ENCODE measurements around the gene RUBCN. TPM values are rescaled to one million over a fixed set of nuclear protein-coding genes. Genes with fewer than 3 reads are reported as not detected.
A peak's percentile ranks its signal among the peaks of the same experiment; 100 is the strongest.

RUBCN gene
- total and polyA plus RNA-seq, 2 of the 13 experiments (the other 11 are each of a cell fraction or from before 2014, with no cell fraction given), result 5.2 to 8.1 TPM

DNA sequence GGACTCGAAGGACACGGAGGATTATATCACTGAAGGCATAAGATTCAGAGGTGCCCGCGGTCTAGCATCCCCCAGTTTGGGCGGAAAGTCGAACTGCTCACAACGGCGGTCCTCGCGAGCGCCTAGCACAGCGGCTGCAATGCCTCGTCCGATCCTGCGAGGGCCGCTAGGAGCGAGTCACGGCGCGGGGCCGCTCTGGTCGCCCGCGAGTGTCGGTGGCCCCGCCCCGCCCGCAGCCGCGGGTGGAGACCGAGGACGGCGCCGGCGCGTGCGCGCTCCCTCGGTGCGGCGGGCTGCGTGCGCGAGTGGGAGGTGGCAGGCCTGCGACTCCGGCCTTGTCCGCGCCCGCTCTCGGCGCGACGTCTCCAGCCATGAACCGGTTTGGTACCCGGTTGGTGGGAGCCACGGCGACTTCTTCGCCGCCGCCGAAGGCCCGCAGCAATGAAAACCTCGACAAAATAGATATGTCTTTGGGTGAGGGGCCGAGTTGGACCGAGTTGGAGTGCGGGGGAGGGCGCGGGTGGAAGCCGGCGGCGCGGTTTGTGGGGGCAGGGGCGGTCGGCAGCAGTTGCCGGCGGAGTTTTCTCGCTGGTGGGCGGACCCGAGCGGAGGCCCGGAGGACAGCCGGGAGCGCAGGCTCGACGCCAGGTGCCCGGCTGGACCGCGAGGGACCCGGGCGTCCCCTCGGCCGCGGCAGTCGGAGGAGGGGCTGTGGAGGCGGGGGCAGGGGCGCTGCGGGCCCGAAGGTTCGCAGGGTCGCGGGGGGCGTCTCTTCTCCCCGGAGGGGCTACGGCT is 13.1 kb upstream of the RUBCN start, which contains the start of gene FYTTD1:
Gene FYTTD1, plus strand, starts transcription at position 283 of the 795 bp plus-strand sequence. Its CDS starts 89 bp downstream, at position 372.
- ATAC-seq, result peak; percentile 91
- H3K36me3 ChIP-seq (replicated peaks in 1 of 2; ENCODE audit: control insufficient read depth in 1 of 2, insufficient read depth in 2 of 2, low read length in 2 of 2), result no peaks in the 10 kb centered on the region
- H3K4me3 ChIP-seq (replicated peaks in 1 of 3; ENCODE audit: insufficient read depth in 1 of 3, low read depth in 2 of 3, low read length in 3 of 3), result peak within 1 kb of the TSS; percentile 75 to 86 (median 77)
- H4K20me1 ChIP-seq (ENCODE audit: insufficient read depth, low read length), result peaks cover 7% of the 10 kb centered on the region; the same call in 1 of the 2 replicates
- intact Hi-C loops (cut with micrococcal nuclease; ENCODE audit: unreplicated experiment), result loop anchor here (2.0 to 5.0 kb wide), 2 partner anchors 43 to 53 kb away; partner anchors contain the start of gene LRCH3
- peaks cover 37% of the 10 kb centered on the region for H3K4me1 ChIP-seq (ENCODE audit: insufficient read depth, low read length)
- no peaks in the 10 kb centered on the region for H3K9me3 ChIP-seq (ENCODE audit: low read length)
- peaks cover 27% of the 10 kb centered on the region for H3K79me2 ChIP-seq (ENCODE audit: insufficient read depth, low read length)
- H3K27me3 ChIP-seq (ENCODE audit: control insufficient read depth in 1 of 2, insufficient read depth in 2 of 2, low read length in 2 of 2), result peaks cover 0 to 5% of the 10 kb centered on the region in 2 experiments; a peak in 1 of 5 replicates
- H2AFZ ChIP-seq (ENCODE audit: low read length), result peak within 1 kb of the TSS; percentile 56
- H3K4me2 ChIP-seq (ENCODE audit: low read depth, low read length), result peak within 1 kb of the TSS; percentile 85
- no TSS peak for BruUV-seq (replicated peaks)
- peak; percentile 50 for DNase-seq (ENCODE audit: low spot score)
- in situ Hi-C loops (cut with HindIII; ENCODE audit: extremely low pct_ligation_motif_present, low pct_unique_long_range_greater_than_20kb), result no loop called here
- H3K9ac ChIP-seq (ENCODE audit: insufficient read depth, low read depth, low read length), result peak within 1 kb of the TSS; percentile 72
- peak within 1 kb of the TSS; percentile 56 for H3K27ac ChIP-seq (ENCODE audit: extremely low read length, insufficient read depth, low read length)
- no peak for FAIRE-seq
- CTCF ChIA-PET (ENCODE audit: low intra/inter-chr PET ratio, low total read pairs), result no interaction called here
- WGBS (ENCODE audit: low lambda C conversion rate), result 2% methylated on average over 17 of the region's 104 CpGs
- POLR2A ChIA-PET, result interaction anchor here (1.2 to 1.9 kb wide), 2 partner anchors 13 to 42 kb away, joined by 5 to 6 read pairs; partner anchors contain the start of genes LRCH3 and RUBCN
- TF ChIP-seq, protein P1, sequence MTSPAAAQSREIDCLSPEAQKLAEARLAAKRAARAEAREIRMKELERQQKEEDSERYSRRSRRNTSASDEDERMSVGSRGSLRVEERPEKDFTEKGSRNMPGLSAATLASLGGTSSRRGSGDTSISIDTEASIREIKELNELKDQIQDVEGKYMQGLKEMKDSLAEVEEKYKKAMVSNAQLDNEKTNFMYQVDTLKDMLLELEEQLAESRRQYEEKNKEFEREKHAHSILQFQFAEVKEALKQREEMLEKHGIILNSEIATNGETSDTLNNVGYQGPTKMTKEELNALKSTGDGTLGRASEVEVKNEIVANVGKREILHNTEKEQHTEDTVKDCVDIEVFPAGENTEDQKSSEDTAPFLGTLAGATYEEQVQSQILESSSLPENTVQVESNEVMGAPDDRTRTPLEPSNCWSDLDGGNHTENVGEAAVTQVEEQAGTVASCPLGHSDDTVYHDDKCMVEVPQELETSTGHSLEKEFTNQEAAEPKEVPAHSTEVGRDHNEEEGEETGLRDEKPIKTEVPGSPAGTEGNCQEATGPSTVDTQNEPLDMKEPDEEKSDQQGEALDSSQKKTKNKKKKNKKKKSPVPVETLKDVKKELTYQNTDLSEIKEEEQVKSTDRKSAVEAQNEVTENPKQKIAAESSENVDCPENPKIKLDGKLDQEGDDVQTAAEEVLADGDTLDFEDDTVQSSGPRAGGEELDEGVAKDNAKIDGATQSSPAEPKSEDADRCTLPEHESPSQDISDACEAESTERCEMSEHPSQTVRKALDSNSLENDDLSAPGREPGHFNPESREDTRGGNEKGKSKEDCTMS (CRISPR knock-in tag; conservative IDR thresholded peaks at IDR 0.05), result no peak
- TF ChIP-seq ZNF496 (CRISPR knock-in tag; IDR thresholded peaks at IDR 0.05; ENCODE audit: insufficient replicate concordance), result no peak
- TF ChIP-seq SP140L (CRISPR knock-in tag; IDR thresholded peaks at IDR 0.05; ENCODE audit: borderline replicate concordance), result no peak; the same call in 1 of the 2 replicates
- TF ChIP-seq SYNCRIP (IDR thresholded peaks at IDR 0.05; ENCODE audit: insufficient read depth, low read depth, low read length), result no peak
- peak; percentile 74; the same call in 1 of the 2 replicates for TF ChIP-seq BORCS8-MEF2B (CRISPR knock-in tag; IDR thresholded peaks at IDR 0.05)
- TF ChIP-seq, protein P2, sequence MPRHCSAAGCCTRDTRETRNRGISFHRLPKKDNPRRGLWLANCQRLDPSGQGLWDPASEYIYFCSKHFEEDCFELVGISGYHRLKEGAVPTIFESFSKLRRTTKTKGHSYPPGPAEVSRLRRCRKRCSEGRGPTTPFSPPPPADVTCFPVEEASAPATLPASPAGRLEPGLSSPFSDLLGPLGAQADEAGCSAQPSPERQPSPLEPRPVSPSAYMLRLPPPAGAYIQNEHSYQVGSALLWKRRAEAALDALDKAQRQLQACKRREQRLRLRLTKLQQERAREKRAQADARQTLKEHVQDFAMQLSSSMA (CRISPR knock-in tag; IDR thresholded peaks at IDR 0.05), result peak; percentile 74; the same call in 1 of the 2 replicates
- TF ChIP-seq SRY (CRISPR knock-in tag; IDR thresholded peaks at IDR 0.05), result peak; percentile 95
- TF ChIP-seq, protein P3, sequence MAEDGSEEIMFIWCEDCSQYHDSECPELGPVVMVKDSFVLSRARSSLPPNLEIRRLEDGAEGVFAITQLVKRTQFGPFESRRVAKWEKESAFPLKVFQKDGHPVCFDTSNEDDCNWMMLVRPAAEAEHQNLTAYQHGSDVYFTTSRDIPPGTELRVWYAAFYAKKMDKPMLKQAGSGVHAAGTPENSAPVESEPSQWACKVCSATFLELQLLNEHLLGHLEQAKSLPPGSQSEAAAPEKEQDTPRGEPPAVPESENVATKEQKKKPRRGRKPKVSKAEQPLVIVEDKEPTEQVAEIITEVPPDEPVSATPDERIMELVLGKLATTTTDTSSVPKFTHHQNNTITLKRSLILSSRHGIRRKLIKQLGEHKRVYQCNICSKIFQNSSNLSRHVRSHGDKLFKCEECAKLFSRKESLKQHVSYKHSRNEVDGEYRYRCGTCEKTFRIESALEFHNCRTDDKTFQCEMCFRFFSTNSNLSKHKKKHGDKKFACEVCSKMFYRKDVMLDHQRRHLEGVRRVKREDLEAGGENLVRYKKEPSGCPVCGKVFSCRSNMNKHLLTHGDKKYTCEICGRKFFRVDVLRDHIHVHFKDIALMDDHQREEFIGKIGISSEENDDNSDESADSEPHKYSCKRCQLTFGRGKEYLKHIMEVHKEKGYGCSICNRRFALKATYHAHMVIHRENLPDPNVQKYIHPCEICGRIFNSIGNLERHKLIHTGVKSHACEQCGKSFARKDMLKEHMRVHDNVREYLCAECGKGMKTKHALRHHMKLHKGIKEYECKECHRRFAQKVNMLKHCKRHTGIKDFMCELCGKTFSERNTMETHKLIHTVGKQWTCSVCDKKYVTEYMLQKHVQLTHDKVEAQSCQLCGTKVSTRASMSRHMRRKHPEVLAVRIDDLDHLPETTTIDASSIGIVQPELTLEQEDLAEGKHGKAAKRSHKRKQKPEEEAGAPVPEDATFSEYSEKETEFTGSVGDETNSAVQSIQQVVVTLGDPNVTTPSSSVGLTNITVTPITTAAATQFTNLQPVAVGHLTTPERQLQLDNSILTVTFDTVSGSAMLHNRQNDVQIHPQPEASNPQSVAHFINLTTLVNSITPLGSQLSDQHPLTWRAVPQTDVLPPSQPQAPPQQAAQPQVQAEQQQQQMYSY (CRISPR knock-in tag; IDR thresholded peaks at IDR 0.05), result 0 out of 2 replicates have a peak, but pooled peaks have one; percentile 14
- no peak for TF ChIP-seq U2AF1 (optimal IDR thresholded peaks at IDR 0.05; ENCODE audit: low read depth, low read length)
- TF ChIP-seq, protein P4, sequence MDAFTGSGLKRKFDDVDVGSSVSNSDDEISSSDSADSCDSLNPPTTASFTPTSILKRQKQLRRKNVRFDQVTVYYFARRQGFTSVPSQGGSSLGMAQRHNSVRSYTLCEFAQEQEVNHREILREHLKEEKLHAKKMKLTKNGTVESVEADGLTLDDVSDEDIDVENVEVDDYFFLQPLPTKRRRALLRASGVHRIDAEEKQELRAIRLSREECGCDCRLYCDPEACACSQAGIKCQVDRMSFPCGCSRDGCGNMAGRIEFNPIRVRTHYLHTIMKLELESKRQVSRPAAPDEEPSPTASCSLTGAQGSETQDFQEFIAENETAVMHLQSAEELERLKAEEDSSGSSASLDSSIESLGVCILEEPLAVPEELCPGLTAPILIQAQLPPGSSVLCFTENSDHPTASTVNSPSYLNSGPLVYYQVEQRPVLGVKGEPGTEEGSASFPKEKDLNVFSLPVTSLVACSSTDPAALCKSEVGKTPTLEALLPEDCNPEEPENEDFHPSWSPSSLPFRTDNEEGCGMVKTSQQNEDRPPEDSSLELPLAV (CRISPR knock-in tag; conservative IDR thresholded peaks at IDR 0.05; ENCODE audit: low read depth), result no peak
- no peak for TF ChIP-seq MTF1 (CRISPR knock-in tag; IDR thresholded peaks at IDR 0.05)
